Left ventricle myocardium inferior (tissue), 1 donor: ENCODE results near the gene KCNT1. TPM values are rescaled to one million over a fixed set of nuclear protein-coding genes. Genes with fewer than 3 reads are reported as not detected.

Experiments used
- DNase-seq: peaks from one replicate; pipeline ENCODE4 v3.0.0-alpha.2; 2020
- H3K27ac ChIP-seq: fragments of 200-600 bp; replicated peaks from 2 replicates; pipeline ENCODE4 v1.8.0; 2021
- H3K27me3 ChIP-seq: fragments of 200-600 bp; 2 replicates; pipeline ENCODE4 v1.8.0; 2021; ENCODE audit warnings: low read depth
- H3K36me3 ChIP-seq: fragments of 200-600 bp; 2 replicates; pipeline ENCODE4 v1.8.0; 2021
- H3K4me1 ChIP-seq: fragments of 200-600 bp; 2 replicates; pipeline ENCODE4 v1.8.0; 2021
- H3K4me3 ChIP-seq: fragments of 200-600 bp; 2 replicates; pipeline ENCODE4 v1.8.0; 2021; ENCODE audit warnings: mild to moderate bottlenecking, moderate library complexity
- H3K9me3 ChIP-seq: fragments of 200-600 bp; replicated peaks from 2 replicates; pipeline ENCODE4 v1.8.0; 2021
- intact Hi-C: fragments of 100-400 bp; cut with micrococcal nuclease; formaldehyde crosslinking; loops from one replicate; pipeline ENCODE4 v1.11.0; 2022
- total RNA-seq: library from RNA; stranded (reverse); fragmentation: NEBNext Ultra II Directional; extraction: Animal tissue kit (Norgen Biotek cat#: 25700); gene quantifications from one replicate; pipeline ENCODE4 v1.2.1, GENCODE V29; 2021
- TF ChIP-seq, protein P1 (sequence below): fragments of 200-600 bp; IDR thresholded peaks from 2 replicates; pipeline ENCODE4 v1.8.0; 2021; ENCODE audit warnings: antibody characterized with exemption, mild to moderate bottlenecking, borderline replicate concordance
- donor health status: DM: no; HTN: yes; CAD: no; lungs with severe emphysema.

Gene KCNT1
- total RNA-seq, 1 donor from 2014 or later = 3.3 TPM

DNA sequence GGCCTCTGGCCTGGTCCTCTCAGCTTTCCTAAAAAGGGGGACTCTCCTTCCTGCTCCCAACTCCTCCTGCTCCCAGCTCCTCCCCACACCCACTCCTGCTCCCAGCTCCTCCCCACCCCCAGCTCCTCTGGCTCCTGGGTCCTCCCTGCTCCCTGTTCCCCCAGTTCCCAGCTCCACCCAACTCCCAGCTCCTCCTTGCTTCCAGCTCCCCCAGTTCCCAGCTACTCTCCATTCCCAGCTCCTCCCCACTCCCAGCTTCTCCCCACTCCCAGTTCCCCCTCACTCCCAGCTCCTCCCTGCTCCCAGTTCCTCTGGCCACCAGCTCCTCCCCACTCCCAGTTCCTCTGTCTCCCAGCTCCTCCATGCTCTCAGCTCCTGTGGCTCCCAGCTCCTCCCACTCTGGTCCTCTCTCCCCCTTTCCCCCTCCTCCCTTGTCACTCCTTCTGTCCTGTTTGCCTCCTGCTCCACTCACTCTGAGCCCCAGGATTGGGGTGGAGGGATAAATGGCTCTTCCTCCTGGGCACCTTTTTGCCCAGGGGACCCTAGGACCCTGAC, 75.7 kb downstream of the KCNT1 start:
- no peaks in the 10 kb centered on the region for H3K4me1 ChIP-seq
- no peak overlapping the region for H3K27ac ChIP-seq
- H3K36me3 ChIP-seq = no peaks in the 10 kb centered on the region
- H3K9me3 ChIP-seq = no peaks in the 10 kb centered on the region
- peaks cover 7% of the 10 kb centered on the region for H3K27me3 ChIP-seq
- no peak for DNase-seq
- intact Hi-C loops = no loop called here
- H3K4me3 ChIP-seq = no peak overlapping the region
- TF ChIP-seq, protein P1, sequence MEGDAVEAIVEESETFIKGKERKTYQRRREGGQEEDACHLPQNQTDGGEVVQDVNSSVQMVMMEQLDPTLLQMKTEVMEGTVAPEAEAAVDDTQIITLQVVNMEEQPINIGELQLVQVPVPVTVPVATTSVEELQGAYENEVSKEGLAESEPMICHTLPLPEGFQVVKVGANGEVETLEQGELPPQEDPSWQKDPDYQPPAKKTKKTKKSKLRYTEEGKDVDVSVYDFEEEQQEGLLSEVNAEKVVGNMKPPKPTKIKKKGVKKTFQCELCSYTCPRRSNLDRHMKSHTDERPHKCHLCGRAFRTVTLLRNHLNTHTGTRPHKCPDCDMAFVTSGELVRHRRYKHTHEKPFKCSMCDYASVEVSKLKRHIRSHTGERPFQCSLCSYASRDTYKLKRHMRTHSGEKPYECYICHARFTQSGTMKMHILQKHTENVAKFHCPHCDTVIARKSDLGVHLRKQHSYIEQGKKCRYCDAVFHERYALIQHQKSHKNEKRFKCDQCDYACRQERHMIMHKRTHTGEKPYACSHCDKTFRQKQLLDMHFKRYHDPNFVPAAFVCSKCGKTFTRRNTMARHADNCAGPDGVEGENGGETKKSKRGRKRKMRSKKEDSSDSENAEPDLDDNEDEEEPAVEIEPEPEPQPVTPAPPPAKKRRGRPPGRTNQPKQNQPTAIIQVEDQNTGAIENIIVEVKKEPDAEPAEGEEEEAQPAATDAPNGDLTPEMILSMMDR = no peak

DNA sequence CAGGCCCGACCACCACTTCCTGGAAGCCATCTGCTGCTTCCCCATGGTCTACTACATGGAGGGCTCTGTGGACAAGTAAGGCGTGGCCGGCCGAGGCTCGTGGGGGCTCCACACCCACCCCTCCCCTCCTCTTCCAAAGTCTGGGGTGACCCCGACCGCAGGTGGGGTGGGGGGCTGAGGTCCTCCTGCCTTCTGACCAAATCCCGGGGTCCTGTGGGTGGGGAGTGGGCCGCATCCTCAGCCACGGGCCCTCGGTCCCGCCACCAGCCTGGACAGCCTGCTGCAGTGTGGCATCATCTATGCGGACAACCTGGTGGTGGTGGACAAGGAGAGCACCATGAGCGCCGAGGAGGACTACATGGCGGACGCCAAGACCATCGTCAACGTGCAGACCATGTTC, 76.4 kb downstream of the KCNT1 start:
- no peaks in the 10 kb centered on the region for H3K4me1 ChIP-seq
- H3K9me3 ChIP-seq = no peaks in the 10 kb centered on the region
- intact Hi-C loops = no loop called here
- H3K36me3 ChIP-seq = no peaks in the 10 kb centered on the region
- TF ChIP-seq, protein P1 = no peak
- DNase-seq = no peak
- no peak overlapping the region for H3K27ac ChIP-seq
- no peak overlapping the region for H3K4me3 ChIP-seq
- H3K27me3 ChIP-seq = peaks cover 2% of the 10 kb centered on the region

DNA sequence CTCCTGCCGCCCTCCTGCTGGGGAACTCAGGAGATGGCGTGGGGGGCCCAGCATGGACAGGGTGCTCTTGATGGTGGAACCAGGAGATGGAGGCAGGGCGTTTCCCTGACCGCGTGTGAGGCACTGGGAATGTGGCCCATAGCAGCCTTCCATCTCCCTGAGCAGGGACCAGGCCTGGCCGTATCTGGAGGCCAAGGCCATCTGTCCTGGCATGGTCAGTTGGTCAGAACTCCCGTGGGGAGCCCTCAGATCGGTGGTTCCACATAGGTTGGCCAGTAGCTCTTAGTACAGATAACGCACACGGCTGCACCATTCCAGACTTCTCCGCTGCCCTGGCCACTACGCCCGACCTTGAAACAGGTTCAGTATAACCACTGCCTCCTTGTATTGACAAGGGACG, 77.6 kb downstream of the KCNT1 start:
- Histone ChIP-seq H3K27me3 (peaks cover 7% of the 10 kb centered on the region), H3K36me3 (no peaks in the 10 kb centered on the region), H3K9me3 (no peaks in the 10 kb centered on the region), H3K4me3 (no peak overlapping the region), H3K4me1 (no peaks in the 10 kb centered on the region), H3K27ac (no peak overlapping the region)
- DNase-seq = no peak
- intact Hi-C loops = no loop called here
- TF ChIP-seq, protein P1 = no peak

DNA sequence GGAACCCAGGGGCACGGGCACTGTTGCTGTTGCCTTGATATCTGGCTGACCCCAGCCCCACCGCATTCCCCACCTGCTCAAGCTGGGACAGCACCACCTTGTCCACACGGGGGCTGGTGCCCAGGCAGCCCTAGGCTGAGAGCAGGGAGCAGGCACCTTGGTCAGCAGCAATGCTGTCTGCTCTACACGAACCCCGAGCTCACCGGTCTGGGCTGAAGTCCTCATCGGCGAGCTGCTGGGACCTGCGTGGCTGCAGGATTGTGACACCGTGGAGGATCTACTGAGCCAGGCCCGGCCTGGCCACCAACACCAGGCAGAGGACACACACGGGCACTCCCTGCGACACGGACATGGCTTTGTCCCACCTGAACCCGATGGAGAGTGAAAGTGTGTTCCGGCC, 78.1 kb downstream of the KCNT1 start:
- no peaks in the 10 kb centered on the region for H3K4me1 ChIP-seq
- intact Hi-C loops = no loop called here
- H3K27ac ChIP-seq = no peak overlapping the region
- no peaks in the 10 kb centered on the region for H3K9me3 ChIP-seq
- no peak overlapping the region for H3K4me3 ChIP-seq
- peaks cover 12% of the 10 kb centered on the region for H3K27me3 ChIP-seq
- no peaks in the 10 kb centered on the region for H3K36me3 ChIP-seq
- TF ChIP-seq, protein P1 = no peak
- DNase-seq = no peak

DNA sequence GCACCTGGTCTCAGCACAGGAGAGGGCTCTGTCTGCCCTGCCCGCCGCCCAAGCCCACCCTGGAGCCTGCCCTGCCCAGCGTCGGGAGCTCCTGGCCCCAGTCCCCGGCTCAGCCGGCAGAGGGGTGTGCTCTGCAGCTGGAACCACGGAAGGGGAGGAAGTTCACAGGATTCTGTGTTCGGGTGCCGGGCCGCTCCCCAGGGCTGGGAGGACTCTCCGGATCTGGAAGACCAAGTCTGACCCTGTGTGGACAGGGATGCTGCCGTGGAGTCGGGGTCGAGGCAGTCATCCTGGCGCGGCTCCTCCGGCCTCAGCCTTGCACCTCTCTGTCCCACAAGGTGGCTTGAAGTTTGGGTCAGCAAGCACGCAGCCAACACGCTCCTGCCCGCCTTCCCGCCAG, 78.6 kb downstream of the KCNT1 start:
- Histone ChIP-seq H3K4me3 (no peak overlapping the region), H3K27me3 (peaks cover 13% of the 10 kb centered on the region), H3K4me1 (no peaks in the 10 kb centered on the region), H3K27ac (no peak overlapping the region), H3K36me3 (no peaks in the 10 kb centered on the region), H3K9me3 (no peaks in the 10 kb centered on the region)
- intact Hi-C loops = no loop called here
- DNase-seq = no peak
- TF ChIP-seq, protein P1 = no peak
